ENCODE measurements around the gene FAM135A.
"Not testable (repeated sequence)": the region's sequence is repeated elsewhere in the genome, so short reads cannot be mapped to it uniquely, and the experiment has no call there.

DNA sequence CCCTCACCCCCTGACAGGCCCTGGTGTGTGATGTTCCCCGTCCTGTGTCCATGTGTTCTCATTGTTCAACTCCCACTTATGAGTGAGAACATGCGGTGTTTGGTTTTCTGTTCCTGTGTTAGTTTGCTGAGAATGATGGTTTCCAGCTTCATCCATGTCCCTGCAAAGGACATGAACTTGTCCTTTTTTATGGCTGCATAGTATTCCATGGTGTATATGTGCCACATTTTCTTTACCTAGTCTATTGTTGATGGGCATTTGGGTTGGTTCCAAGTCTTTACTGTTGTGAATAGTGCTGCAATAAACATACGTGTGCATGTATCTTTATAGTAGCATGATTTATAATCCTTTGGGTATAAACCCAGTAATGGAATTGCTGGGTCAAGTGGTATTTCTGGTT lies 82.5 kb downstream of the FAM135A start:
- TF ChIP-seq YY1 (IDR thresholded peaks at IDR 0.05; ENCODE audit: insufficient read depth, insufficient read length); ZNF274 (IDR thresholded peaks at IDR 0.05; ENCODE audit: low read depth, low read length); SUZ12 (IDR thresholded peaks at IDR 0.05; ENCODE audit: extremely low read depth, insufficient read depth, insufficient read length): not testable (repeated sequence)
